ENCODE results near the gene BICDL1. TPM values are rescaled to one million over a fixed set of nuclear protein-coding genes. Genes with fewer than 3 reads are reported as not detected.
A peak's percentile ranks its signal among the peaks of the same experiment; 100 is the strongest.

The BICDL1 gene
- total RNA-seq, 1 experiment from 2014 or later: 10.2 TPM

DNA sequence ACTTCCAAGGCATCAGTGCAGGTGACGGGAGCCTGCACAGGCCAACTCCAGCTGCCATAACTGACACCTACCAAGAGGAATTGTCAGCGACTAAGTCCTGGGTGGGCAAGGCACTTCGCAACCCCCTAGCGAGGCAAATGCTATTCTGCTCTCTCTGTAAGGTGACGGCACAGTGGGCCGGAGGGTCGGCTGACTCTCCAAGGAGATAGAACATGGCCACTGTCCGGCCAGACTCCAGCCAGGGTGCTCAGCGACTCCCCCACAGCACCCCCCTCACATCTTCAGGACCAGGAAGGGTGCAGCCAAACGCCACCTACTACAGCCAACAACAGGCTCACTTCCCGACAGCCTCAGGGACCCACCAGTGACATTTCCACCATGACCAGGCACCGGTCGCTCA lies 114.3 kb downstream of the BICDL1 start:
- no peak for DNase-seq (ENCODE audit: low read depth, low spot score)
- in situ Hi-C loops (cut with HindIII; ENCODE audit: low pct_unique_long_range_greater_than_20kb, low sequenced_read_pairs): no loop called here

GRCh38 chr12:120106151-120106550 lies 117.1 kb downstream of the BICDL1 start:
- in situ Hi-C loops (cut with HindIII; ENCODE audit: low pct_unique_long_range_greater_than_20kb, low sequenced_read_pairs): no loop called here
- DNase-seq (ENCODE audit: low read depth, low spot score): no peak

GRCh38 chr12:120109570-120110267 lies 120.7 kb downstream of the BICDL1 start:
- in situ Hi-C loops (cut with HindIII; ENCODE audit: low pct_unique_long_range_greater_than_20kb, low sequenced_read_pairs): loop anchor here (5.0 kb wide), 1 partner anchor 62 kb away; no protein-coding TSS in a partner anchor
- no peak for DNase-seq (ENCODE audit: low read depth, low spot score)

DNA sequence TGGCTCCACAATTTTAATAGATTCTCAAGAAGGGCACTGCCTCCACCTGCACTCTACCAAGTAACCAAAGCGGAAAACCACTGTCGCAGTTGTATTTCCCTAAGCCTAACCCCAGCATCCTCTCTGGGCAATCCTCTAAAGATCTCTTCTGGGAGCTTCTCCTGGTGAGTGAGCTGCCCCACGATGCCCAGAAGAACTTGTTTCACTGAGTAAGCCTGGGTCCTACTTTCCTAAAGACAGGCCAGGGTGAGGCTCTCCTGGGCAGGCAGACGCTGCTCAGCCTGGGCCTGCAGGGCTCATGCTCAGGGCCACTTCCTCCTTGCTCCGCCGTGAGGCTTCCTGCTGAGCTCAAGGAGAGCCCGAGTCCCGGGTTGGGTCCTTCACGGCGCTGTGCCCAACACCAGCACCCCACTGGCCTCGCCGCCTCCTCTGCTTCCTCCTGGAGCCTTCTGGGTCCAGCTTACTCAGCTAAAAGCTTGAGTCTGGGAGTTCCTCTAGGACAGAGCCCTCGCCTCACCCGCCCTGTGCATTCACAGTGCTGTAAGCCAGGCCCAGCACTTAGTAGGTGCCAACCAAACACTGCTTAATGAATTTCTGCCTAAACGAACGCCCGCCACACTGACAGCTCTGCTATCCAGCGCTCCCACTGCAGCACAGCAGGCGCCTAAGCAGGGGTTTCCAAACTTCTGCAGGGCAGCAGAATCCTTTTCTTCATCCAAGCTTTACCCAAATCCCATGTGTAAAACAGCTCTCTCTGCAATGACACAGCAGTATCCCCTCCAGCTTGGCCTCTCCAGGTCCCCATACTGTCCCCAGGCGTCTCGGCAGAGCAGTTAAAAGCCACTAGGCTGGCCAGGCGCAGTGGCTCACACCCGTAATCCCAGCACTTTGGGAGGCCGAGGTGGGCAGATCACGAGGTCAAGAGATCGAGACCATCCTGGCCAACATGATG lies 121.8 kb downstream of the BICDL1 start:
- in situ Hi-C loops (cut with HindIII; ENCODE audit: low pct_unique_long_range_greater_than_20kb, low sequenced_read_pairs): loop anchor here (5.0 kb wide), 1 partner anchor 64 kb away; no protein-coding TSS in a partner anchor
- no peak for DNase-seq (ENCODE audit: low read depth, low spot score)

- in situ Hi-C loops (cut with HindIII; ENCODE audit: low pct_unique_long_range_greater_than_20kb, low sequenced_read_pairs): no loop called here
- DNase-seq (ENCODE audit: low read depth, low spot score): no peak
These were observed 126.0 kb downstream of the BICDL1 start for GRCh38 chr12:120115066-120115465.

GRCh38 chr12:120115692-120116440 lies 126.8 kb downstream of the BICDL1 start:
- in situ Hi-C loops (cut with HindIII; ENCODE audit: low pct_unique_long_range_greater_than_20kb, low sequenced_read_pairs): no loop called here
- peak; percentile 53 for DNase-seq (ENCODE audit: low read depth, low spot score)

GRCh38 chr12:120116441-120116791 lies 127.4 kb downstream of the BICDL1 start, which contains the start of gene RAB35:
RAB35 (minus strand) TSS chr12:120116753; CDS start chr12:120116650, 103 bp downstream.
- in situ Hi-C loops (cut with HindIII; ENCODE audit: low pct_unique_long_range_greater_than_20kb, low sequenced_read_pairs): no loop called here
- DNase-seq (ENCODE audit: low read depth, low spot score): no peak

DNA sequence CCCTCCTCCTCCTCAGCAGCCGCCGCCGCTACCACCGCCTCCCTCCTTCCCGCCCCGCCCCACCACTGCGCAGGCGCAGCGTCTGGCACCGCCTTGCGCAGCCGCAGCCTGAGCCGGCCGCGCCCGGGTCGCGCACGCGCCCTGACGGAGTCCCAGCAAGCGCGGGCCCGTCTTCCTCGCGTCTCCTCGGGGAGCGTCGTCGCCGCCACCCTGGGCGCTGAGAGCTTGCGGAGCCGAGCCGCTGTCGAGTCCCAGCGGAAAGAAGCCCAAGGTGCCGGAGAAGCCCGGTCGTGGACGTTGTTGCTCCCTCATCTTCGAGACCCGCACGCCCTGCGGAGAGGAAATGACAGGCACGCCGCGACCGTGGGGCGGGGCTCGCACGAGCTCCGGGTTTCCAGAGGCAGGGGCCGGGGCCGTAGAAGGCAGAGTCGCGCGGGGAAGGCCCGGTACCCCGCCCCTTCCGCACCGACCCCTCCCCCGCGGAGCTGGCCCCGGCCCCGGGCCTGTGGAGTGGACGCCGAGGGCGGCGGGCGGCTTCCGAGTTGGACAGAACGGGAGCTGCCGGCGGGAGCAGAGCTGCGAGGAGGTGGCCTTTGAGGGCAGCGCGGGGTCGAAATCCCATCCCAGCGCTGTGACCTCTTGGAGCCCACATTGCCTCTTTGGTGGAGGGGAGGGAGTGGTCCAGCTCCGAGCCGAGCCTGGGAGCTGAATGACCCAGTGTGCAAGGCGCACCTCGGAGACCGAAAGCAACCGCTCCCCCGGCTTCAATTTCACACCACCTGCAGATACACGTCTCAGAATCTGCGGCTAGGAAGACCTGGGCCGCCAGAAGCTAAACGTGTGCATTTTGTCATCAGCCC lies 128.0 kb downstream of the BICDL1 start:
- peak; percentile 94 for DNase-seq (ENCODE audit: low read depth, low spot score)
- in situ Hi-C loops (cut with HindIII; ENCODE audit: low pct_unique_long_range_greater_than_20kb, low sequenced_read_pairs): no loop called here

- no peak for DNase-seq (ENCODE audit: low read depth, low spot score)
- in situ Hi-C loops (cut with HindIII; ENCODE audit: low pct_unique_long_range_greater_than_20kb, low sequenced_read_pairs): no loop called here
These were observed 128.9 kb downstream of the BICDL1 start for GRCh38 chr12:120117961-120118320.

DNA sequence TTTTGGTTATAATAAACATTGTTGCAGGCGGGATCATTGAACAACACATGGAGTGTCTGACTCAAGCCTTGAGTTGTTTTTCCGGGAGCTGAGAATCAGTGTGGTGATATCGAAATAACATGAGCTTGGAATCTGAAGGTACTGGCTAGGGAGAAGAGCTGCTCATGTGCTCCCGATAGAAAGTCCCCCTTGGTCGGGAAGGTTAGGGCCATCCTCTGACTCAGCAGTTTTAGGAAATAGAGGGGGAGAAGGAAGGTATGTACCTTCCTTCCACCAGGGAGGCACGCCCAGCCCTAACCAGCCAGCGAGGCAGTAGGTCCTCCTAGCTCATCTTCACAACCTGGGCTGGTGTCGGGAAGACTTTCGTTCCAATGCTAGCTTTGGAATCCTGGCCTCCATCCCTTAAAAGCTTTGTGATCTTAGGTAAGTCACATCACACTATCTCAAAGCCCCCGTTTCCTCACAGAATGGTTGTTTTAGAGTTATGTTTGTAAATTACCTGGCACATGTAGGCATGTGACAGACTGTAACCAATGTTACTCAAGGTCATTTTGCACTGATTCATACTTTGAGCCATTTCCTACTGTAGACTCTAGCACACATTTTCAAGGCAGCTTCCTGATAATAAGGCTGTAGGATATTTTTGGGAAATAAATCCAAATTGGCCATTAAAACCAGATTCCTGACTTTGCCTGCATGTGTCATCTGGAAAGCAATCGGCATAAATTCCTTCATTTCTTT lies 129.5 kb downstream of the BICDL1 start:
- DNase-seq (ENCODE audit: low read depth, low spot score): no peak
- in situ Hi-C loops (cut with HindIII; ENCODE audit: low pct_unique_long_range_greater_than_20kb, low sequenced_read_pairs): no loop called here

GRCh38 chr12:120119271-120119973 lies 130.4 kb downstream of the BICDL1 start:
- in situ Hi-C loops (cut with HindIII; ENCODE audit: low pct_unique_long_range_greater_than_20kb, low sequenced_read_pairs): no loop called here
- no peak for DNase-seq (ENCODE audit: low read depth, low spot score)

DNA sequence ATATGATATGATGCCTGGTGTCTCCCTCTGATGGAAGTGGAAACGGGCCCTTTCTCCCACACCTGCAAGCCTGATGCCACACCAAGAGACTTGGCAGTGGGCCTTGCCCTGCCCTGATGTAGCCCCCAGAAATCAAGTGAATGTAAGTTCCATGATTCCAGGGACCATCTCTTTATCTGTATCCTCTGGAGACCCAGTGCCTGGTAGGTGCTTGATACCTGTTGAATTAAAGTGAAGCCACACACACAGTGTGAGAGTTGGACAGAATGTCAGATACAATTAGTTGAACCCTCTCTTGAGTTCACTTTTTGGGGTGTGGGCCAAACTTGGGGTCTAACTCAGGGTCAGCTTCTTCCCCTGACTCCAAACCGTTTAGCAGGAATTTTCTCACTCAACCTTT lies 132.3 kb downstream of the BICDL1 start:
- no peak for DNase-seq (ENCODE audit: low read depth, low spot score)
- in situ Hi-C loops (cut with HindIII; ENCODE audit: low pct_unique_long_range_greater_than_20kb, low sequenced_read_pairs): no loop called here

DNA sequence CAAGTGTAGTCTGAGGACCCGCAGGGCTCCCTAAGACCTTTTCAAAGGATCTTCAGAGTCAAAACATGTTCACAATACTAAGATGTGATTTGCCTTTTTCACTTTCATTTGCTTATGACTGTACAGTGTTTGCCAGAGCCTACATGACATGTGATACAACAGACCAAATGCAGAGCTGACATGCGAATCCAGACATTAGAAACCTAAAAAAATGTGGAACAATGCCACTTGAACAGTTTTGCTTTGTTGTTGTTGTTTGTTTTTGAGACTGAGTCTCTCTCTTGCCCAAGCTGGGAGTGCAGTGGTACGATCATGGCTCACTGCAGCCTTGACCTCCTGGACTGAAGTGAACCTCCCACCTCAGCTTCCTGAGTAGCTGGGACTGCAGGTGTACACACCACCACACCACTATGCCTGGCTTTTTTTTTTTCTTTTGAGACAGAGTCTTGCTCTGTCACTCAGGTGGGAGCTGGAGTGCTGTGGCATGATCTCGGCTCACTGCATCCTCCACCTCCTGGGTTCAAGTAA lies 132.8 kb downstream of the BICDL1 start:
- no peak for DNase-seq (ENCODE audit: low read depth, low spot score)
- in situ Hi-C loops (cut with HindIII; ENCODE audit: low pct_unique_long_range_greater_than_20kb, low sequenced_read_pairs): no loop called here

DNA sequence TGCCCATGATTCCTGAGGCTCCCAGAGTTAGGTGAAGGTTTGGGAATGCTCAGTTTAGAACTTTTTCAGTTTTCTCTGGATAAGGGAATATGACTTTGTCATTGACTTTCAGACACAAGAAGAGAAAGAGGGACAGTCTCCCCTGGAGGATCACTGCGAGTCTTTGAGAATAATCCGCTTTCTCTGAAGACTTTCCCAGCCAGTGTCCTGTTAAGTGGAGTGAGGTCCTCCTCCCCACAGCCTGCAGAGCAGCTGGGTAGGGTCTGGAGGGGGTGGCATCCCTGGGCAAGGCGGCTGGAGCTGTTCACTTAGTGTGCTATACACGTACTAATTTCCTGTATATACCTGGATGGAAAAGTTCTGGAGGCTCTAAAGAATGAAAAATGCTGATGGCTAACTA lies 136.0 kb downstream of the BICDL1 start:
- no peak for DNase-seq (ENCODE audit: low read depth, low spot score)
- in situ Hi-C loops (cut with HindIII; ENCODE audit: low pct_unique_long_range_greater_than_20kb, low sequenced_read_pairs): no loop called here

DNA sequence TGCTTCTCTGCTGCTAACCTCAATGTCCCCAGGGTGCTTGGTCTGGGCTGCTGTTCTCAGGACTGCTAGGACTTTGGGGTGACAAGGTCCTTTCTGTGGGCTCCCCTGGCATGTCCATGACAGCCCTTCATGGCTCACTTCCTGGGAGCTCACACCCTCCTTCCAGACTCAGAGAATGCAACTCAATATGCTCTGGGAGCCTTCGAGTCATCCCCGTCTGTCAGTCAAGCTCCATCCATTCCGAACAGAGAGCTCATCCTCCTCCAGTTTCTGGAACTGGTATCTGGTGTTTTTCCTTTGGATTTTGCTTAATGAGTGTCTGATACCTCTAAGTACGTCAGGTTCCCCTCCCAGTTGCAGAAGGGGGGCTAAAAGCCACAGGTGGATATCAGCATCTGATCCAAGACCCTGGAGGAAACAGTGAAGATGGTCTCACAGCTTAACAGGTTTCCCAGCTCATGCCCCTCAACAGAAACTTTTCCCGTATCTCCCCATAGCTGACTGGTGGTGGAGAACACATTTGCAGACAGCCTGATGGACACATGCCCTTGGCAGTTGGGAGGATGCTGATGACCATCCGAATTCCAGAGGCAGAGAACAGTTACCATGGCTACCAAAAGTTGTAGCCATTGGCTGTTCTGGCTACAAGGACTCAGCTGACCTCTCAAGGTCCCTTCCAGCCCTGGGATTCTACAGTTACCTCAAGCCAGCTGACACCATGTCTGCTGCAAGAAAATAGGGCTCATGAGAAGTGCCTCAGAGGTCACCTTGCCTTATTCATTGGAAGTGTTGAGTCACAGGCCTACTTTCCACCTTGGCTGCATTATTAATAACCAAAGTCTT lies 137.0 kb downstream of the BICDL1 start:
- DNase-seq (ENCODE audit: low read depth, low spot score): no peak
- in situ Hi-C loops (cut with HindIII; ENCODE audit: low pct_unique_long_range_greater_than_20kb, low sequenced_read_pairs): no loop called here

All from SK-MEL-5 (cell line).